ENCODE measurements around the gene RIN3. TPM values are rescaled to one million over a fixed set of nuclear protein-coding genes. Genes with fewer than 3 reads are reported as not detected.

RIN3 gene
- total RNA-seq, 2 donors from 2014 or later: 47.4 to 54.2 TPM

GRCh38 chr14:92490239-92490959, 23.2 kb upstream of the RIN3 start:
- TF ChIP-seq, protein P1, sequence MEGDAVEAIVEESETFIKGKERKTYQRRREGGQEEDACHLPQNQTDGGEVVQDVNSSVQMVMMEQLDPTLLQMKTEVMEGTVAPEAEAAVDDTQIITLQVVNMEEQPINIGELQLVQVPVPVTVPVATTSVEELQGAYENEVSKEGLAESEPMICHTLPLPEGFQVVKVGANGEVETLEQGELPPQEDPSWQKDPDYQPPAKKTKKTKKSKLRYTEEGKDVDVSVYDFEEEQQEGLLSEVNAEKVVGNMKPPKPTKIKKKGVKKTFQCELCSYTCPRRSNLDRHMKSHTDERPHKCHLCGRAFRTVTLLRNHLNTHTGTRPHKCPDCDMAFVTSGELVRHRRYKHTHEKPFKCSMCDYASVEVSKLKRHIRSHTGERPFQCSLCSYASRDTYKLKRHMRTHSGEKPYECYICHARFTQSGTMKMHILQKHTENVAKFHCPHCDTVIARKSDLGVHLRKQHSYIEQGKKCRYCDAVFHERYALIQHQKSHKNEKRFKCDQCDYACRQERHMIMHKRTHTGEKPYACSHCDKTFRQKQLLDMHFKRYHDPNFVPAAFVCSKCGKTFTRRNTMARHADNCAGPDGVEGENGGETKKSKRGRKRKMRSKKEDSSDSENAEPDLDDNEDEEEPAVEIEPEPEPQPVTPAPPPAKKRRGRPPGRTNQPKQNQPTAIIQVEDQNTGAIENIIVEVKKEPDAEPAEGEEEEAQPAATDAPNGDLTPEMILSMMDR (IDR thresholded peaks at IDR 0.05): no peak
- H3K9me3 ChIP-seq: no peaks in the 10 kb centered on the region
- ATAC-seq (ENCODE audit: insufficient number of reproducible peaks, low FRiP score, low read depth) (no peak), DNase-seq (ENCODE audit: low spot score) (no peak)
- H3K27me3 ChIP-seq (replicated peaks; ENCODE audit: insufficient read depth): no peaks in the 10 kb centered on the region
- H3K4me3 ChIP-seq: no peak overlapping the region
- peaks cover 0 to 7% of the 10 kb centered on the region in 2 donors for H3K4me1 ChIP-seq (ENCODE audit: control insufficient read depth in 1 of 2, low read depth in 2 of 2)
- no peaks in the 10 kb centered on the region for H3K36me3 ChIP-seq
- no peak overlapping the region for H3K27ac ChIP-seq

GRCh38 chr14:92491782-92492181, 21.8 kb upstream of the RIN3 start:
- no peak overlapping the region for H3K4me3 ChIP-seq
- no peaks in the 10 kb centered on the region for H3K9me3 ChIP-seq
- no peak overlapping the region for H3K27ac ChIP-seq
- TF ChIP-seq, protein P1 (IDR thresholded peaks at IDR 0.05): no peak
- ATAC-seq (ENCODE audit: insufficient number of reproducible peaks, low FRiP score, low read depth): no peak
- DNase-seq (ENCODE audit: low spot score): no peak
- H3K27me3 ChIP-seq (replicated peaks; ENCODE audit: insufficient read depth): no peaks in the 10 kb centered on the region
- H3K4me1 ChIP-seq (ENCODE audit: control insufficient read depth in 1 of 2, low read depth in 2 of 2): peaks cover 0 to 4% of the 10 kb centered on the region in 2 donors
- H3K36me3 ChIP-seq: no peaks in the 10 kb centered on the region

GRCh38 chr14:92492258-92492657, 21.3 kb upstream of the RIN3 start:
- TF ChIP-seq, protein P1 (IDR thresholded peaks at IDR 0.05): no peak
- Histone ChIP-seq H3K4me1 (ENCODE audit: control insufficient read depth in 1 of 2, low read depth in 2 of 2) (no peaks in the 10 kb centered on the region), H3K27ac (no peak overlapping the region), H3K4me3 (no peak overlapping the region), H3K36me3 (no peaks in the 10 kb centered on the region), H3K27me3 (replicated peaks; ENCODE audit: insufficient read depth) (no peaks in the 10 kb centered on the region), H3K9me3 (no peaks in the 10 kb centered on the region)
- DNase-seq (ENCODE audit: low spot score): no peak
- ATAC-seq (ENCODE audit: insufficient number of reproducible peaks, low FRiP score, low read depth): no peak

- DNase-seq (ENCODE audit: low spot score): no peak
- TF ChIP-seq, protein P1 (IDR thresholded peaks at IDR 0.05): no peak
These were observed 20.6 kb upstream of the RIN3 start for GRCh38 chr14:92493024-92493423.

GRCh38 chr14:92493492-92493891, 20.1 kb upstream of the RIN3 start:
- TF ChIP-seq, protein P1 (IDR thresholded peaks at IDR 0.05): no peak
- ATAC-seq (ENCODE audit: insufficient number of reproducible peaks, low FRiP score, low read depth): no peak

More at GRCh38 chr14:92493024-92493423, 20.6 kb upstream of the RIN3 start:
- Histone ChIP-seq H3K4me1 (ENCODE audit: control insufficient read depth in 1 of 2, low read depth in 2 of 2) (no peaks in the 10 kb centered on the region), H3K36me3 (no peaks in the 10 kb centered on the region), H3K4me3 (no peak overlapping the region), H3K27me3 (replicated peaks; ENCODE audit: insufficient read depth) (no peaks in the 10 kb centered on the region), H3K27ac (no peak overlapping the region), H3K9me3 (no peaks in the 10 kb centered on the region)
- ATAC-seq (ENCODE audit: insufficient number of reproducible peaks, low FRiP score, low read depth): no peak

More at GRCh38 chr14:92493492-92493891, 20.1 kb upstream of the RIN3 start:
- no peaks in the 10 kb centered on the region for H3K9me3 ChIP-seq
- H3K27ac ChIP-seq: no peak overlapping the region
- H3K4me3 ChIP-seq: no peak overlapping the region
- DNase-seq (ENCODE audit: low spot score): no peak
- H3K4me1 ChIP-seq (ENCODE audit: control insufficient read depth in 1 of 2, low read depth in 2 of 2): no peaks in the 10 kb centered on the region
- no peaks in the 10 kb centered on the region for H3K36me3 ChIP-seq
- H3K27me3 ChIP-seq (replicated peaks; ENCODE audit: insufficient read depth): no peaks in the 10 kb centered on the region

Measured in thoracic aorta (tissue), 2 donors.